Measurements from ENCODE around the gene HGF.

GRCh38 chr7:81682873-81683272 lies 87.0 kb downstream of the HGF start:
- TF ChIP-seq, protein P1, sequence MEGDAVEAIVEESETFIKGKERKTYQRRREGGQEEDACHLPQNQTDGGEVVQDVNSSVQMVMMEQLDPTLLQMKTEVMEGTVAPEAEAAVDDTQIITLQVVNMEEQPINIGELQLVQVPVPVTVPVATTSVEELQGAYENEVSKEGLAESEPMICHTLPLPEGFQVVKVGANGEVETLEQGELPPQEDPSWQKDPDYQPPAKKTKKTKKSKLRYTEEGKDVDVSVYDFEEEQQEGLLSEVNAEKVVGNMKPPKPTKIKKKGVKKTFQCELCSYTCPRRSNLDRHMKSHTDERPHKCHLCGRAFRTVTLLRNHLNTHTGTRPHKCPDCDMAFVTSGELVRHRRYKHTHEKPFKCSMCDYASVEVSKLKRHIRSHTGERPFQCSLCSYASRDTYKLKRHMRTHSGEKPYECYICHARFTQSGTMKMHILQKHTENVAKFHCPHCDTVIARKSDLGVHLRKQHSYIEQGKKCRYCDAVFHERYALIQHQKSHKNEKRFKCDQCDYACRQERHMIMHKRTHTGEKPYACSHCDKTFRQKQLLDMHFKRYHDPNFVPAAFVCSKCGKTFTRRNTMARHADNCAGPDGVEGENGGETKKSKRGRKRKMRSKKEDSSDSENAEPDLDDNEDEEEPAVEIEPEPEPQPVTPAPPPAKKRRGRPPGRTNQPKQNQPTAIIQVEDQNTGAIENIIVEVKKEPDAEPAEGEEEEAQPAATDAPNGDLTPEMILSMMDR (IDR thresholded peaks at IDR 0.05 in 2 of 3, conservative IDR thresholded peaks at IDR 0.05 in 1 of 3; ENCODE audit: control insufficient read depth in 2 of 3, extremely low read depth in 1 of 3, insufficient read depth in 1 of 3, low read depth in 3 of 3, low read length in 3 of 3) = no peak
- TF ChIP-seq, protein P2, sequence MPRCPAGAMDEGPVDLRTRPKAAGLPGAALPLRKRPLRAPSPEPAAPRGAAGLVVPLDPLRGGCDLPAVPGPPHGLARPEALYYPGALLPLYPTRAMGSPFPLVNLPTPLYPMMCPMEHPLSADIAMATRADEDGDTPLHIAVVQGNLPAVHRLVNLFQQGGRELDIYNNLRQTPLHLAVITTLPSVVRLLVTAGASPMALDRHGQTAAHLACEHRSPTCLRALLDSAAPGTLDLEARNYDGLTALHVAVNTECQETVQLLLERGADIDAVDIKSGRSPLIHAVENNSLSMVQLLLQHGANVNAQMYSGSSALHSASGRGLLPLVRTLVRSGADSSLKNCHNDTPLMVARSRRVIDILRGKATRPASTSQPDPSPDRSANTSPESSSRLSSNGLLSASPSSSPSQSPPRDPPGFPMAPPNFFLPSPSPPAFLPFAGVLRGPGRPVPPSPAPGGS (IDR thresholded peaks at IDR 0.05; ENCODE audit: borderline replicate concordance, insufficient read depth, low read depth, low read length, poor library complexity, severe bottlenecking) = no peak
- TF ChIP-seq POLR2A (IDR thresholded peaks at IDR 0.05; ENCODE audit: low read depth, low read length) = no peak
- no peak for TF ChIP-seq YY1 (IDR thresholded peaks at IDR 0.05; ENCODE audit: low read depth, low read length)
- no peak for TF ChIP-seq SMARCA5 (IDR thresholded peaks at IDR 0.05)
- TF ChIP-seq RAD21 (IDR thresholded peaks at IDR 0.05; ENCODE audit: insufficient read depth, low read depth, low read length) = no peak
- TF ChIP-seq ETV6 (conservative IDR thresholded peaks at IDR 0.05 in 1 of 2, IDR thresholded peaks at IDR 0.05 in 1 of 2; ENCODE audit: borderline replicate concordance in 1 of 2, low read depth in 1 of 2) = no peak
- no peak for TF ChIP-seq YBX1 (IDR thresholded peaks at IDR 0.05)
- TF ChIP-seq CEBPB (IDR thresholded peaks at IDR 0.05; ENCODE audit: borderline replicate concordance in 1 of 2, low read depth in 2 of 2, low read length in 2 of 2) = no peak
- TF ChIP-seq, protein P3, sequence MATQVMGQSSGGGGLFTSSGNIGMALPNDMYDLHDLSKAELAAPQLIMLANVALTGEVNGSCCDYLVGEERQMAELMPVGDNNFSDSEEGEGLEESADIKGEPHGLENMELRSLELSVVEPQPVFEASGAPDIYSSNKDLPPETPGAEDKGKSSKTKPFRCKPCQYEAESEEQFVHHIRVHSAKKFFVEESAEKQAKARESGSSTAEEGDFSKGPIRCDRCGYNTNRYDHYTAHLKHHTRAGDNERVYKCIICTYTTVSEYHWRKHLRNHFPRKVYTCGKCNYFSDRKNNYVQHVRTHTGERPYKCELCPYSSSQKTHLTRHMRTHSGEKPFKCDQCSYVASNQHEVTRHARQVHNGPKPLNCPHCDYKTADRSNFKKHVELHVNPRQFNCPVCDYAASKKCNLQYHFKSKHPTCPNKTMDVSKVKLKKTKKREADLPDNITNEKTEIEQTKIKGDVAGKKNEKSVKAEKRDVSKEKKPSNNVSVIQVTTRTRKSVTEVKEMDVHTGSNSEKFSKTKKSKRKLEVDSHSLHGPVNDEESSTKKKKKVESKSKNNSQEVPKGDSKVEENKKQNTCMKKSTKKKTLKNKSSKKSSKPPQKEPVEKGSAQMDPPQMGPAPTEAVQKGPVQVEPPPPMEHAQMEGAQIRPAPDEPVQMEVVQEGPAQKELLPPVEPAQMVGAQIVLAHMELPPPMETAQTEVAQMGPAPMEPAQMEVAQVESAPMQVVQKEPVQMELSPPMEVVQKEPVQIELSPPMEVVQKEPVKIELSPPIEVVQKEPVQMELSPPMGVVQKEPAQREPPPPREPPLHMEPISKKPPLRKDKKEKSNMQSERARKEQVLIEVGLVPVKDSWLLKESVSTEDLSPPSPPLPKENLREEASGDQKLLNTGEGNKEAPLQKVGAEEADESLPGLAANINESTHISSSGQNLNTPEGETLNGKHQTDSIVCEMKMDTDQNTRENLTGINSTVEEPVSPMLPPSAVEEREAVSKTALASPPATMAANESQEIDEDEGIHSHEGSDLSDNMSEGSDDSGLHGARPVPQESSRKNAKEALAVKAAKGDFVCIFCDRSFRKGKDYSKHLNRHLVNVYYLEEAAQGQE (IDR thresholded peaks at IDR 0.05; ENCODE audit: low read depth, low read length) = no peak
- no peak for TF ChIP-seq CHD1 (IDR thresholded peaks at IDR 0.05; ENCODE audit: low read depth, low read length)
- no peak for TF ChIP-seq ATF3 (IDR thresholded peaks at IDR 0.05; ENCODE audit: borderline replicate concordance, extremely low read depth, low read depth, low read length)

All from GM12878 (cell line).